Activated T-helper 1 cell treated with anti-CD3 and anti-CD28 coated beads, Interleukin-12 subunit alpha, Interleukin-12 subunit beta, Interleukin-2, Interleukin-4 antibody, amounts not matched to agents 30 ng/mL and 10 ng/mL and 1 ng/mL, durations not matched to agents 14 hours and 24 hours and 36 hours (primary cell): ENCODE results near the gene RASA2. TPM values are rescaled to one million over a fixed set of nuclear protein-coding genes. Genes with fewer than 3 reads are reported as not detected.
A peak's percentile ranks its signal among the peaks of the same experiment; 100 is the strongest.
"Not testable (repeated sequence)": the region's sequence is repeated elsewhere in the genome, so short reads cannot be mapped to it uniquely, and the experiment has no call there.

Experiments used
- DNase-seq: peaks from one replicate; pipeline ENCODE4 v3.0.0; 2021; ENCODE audit warnings: low spot score
- H3K27ac Mint-ChIP-seq: one replicate; pipeline ENCODE4 v1.8.0; 2021; ENCODE audit warnings: mild to moderate bottlenecking, mixed read lengths
- H3K27me3 Mint-ChIP-seq: one replicate; pipeline ENCODE4 v1.8.0; 2022; ENCODE audit warnings: mild to moderate bottlenecking, moderate library complexity, mixed read lengths; ENCODE audit not compliant: insufficient read depth
- H3K36me3 Mint-ChIP-seq: one replicate; pipeline ENCODE4 v1.8.0; 2021; ENCODE audit warnings: low read depth, mixed read lengths
- H3K4me1 Mint-ChIP-seq: one replicate; pipeline ENCODE4 v1.8.0; 2021; ENCODE audit warnings: low read depth, mixed read lengths
- H3K4me3 Mint-ChIP-seq: one replicate; pipeline ENCODE4 v1.8.0; 2021; ENCODE audit warnings: mild to moderate bottlenecking, moderate library complexity, mixed read lengths
- H3K9me3 Mint-ChIP-seq: one replicate; pipeline ENCODE4 v1.8.0; 2021; ENCODE audit warnings: mixed read lengths
- intact Hi-C: fragments of 100-400 bp; cut with micrococcal nuclease; formaldehyde crosslinking; loops from one replicate; pipeline ENCODE4 v1.15.1; 2024
- total RNA-seq: library from RNA; stranded (reverse); gene quantifications from 2 replicates; pipeline ENCODE4 v1.2.3, GENCODE V29; 2022

RASA2 gene
- total RNA-seq, 1 donor from 2014 or later, result 39.2 TPM

GRCh38 chr3:141529717-141530414, 43.0 kb downstream of the RASA2 start:
- H3K27me3 Mint-ChIP-seq, result no peaks in the 10 kb centered on the region
- H3K4me3 Mint-ChIP-seq, result peak overlapping the region; percentile 27
- peak overlapping the region; percentile 77 for H3K27ac Mint-ChIP-seq
- intact Hi-C loops, result loop anchor here (1.0 to 2.0 kb wide), 5 partner anchors 12 to 43 kb away; partner anchors contain the start of gene RASA2
- peaks cover 7% of the 10 kb centered on the region for H3K9me3 Mint-ChIP-seq
- peaks cover 29% of the 10 kb centered on the region for H3K36me3 Mint-ChIP-seq
- DNase-seq, result no peak
- H3K4me1 Mint-ChIP-seq, result peaks cover 59% of the 10 kb centered on the region

GRCh38 chr3:141530415-141530768, 43.6 kb downstream of the RASA2 start:
- intact Hi-C loops, result loop anchor here (1.0 kb wide), 4 partner anchors 12 to 43 kb away; partner anchors contain the start of gene RASA2
- Mint-ChIP-seq H3K4me1 (peaks cover 59% of the 10 kb centered on the region), H3K27ac (peak overlapping the region; percentile 77), H3K9me3 (peaks cover 10% of the 10 kb centered on the region), H3K36me3 (peaks cover 29% of the 10 kb centered on the region), H3K27me3 (no peaks in the 10 kb centered on the region), H3K4me3 (peak overlapping the region; percentile 27)
- no peak for DNase-seq

GRCh38 chr3:141532609-141533008, 45.8 kb downstream of the RASA2 start:
- no peak for DNase-seq
- H3K4me1 Mint-ChIP-seq, result peaks cover 41% of the 10 kb centered on the region
- peaks cover 12% of the 10 kb centered on the region for H3K9me3 Mint-ChIP-seq
- intact Hi-C loops, result no loop called here
- peaks cover 39% of the 10 kb centered on the region for H3K36me3 Mint-ChIP-seq
- H3K27me3 Mint-ChIP-seq, result no peaks in the 10 kb centered on the region
- no peak overlapping the region for H3K27ac Mint-ChIP-seq
- H3K4me3 Mint-ChIP-seq, result no peak overlapping the region

- Mint-ChIP-seq H3K4me1 (peaks cover 21% of the 10 kb centered on the region), H3K36me3 (peaks cover 55% of the 10 kb centered on the region), H3K9me3 (peaks cover 12% of the 10 kb centered on the region)
- H3K27me3 Mint-ChIP-seq, intact Hi-C loops, H3K27ac Mint-ChIP-seq, DNase-seq, H3K4me3 Mint-ChIP-seq: not testable (repeated sequence)
Observed at GRCh38 chr3:141536017-141536416, 49.2 kb downstream of the RASA2 start.

- no peak for DNase-seq
- intact Hi-C loops, result no loop called here
- Mint-ChIP-seq H3K9me3 (peaks cover 12% of the 10 kb centered on the region), H3K27me3 (no peaks in the 10 kb centered on the region), H3K4me3 (no peak overlapping the region), H3K4me1 (peaks cover 25% of the 10 kb centered on the region), H3K36me3 (peaks cover 57% of the 10 kb centered on the region), H3K27ac (no peak overlapping the region)
Observed at GRCh38 chr3:141537856-141538255, 51.0 kb downstream of the RASA2 start.

GRCh38 chr3:141538568-141539240, 51.9 kb downstream of the RASA2 start:
- peaks cover 18% of the 10 kb centered on the region for H3K9me3 Mint-ChIP-seq
- no peaks in the 10 kb centered on the region for H3K27me3 Mint-ChIP-seq
- H3K4me1 Mint-ChIP-seq, result peaks cover 26% of the 10 kb centered on the region
- peaks cover 59% of the 10 kb centered on the region for H3K36me3 Mint-ChIP-seq
- DNase-seq, result no peak
- H3K4me3 Mint-ChIP-seq, result no peak overlapping the region
- intact Hi-C loops, result no loop called here
- no peak overlapping the region for H3K27ac Mint-ChIP-seq

GRCh38 chr3:141539431-141540187, 52.8 kb downstream of the RASA2 start:
- Mint-ChIP-seq H3K27me3 (no peaks in the 10 kb centered on the region), H3K36me3 (peaks cover 61% of the 10 kb centered on the region), H3K4me1 (peaks cover 28% of the 10 kb centered on the region), H3K4me3 (no peak overlapping the region), H3K27ac (no peak overlapping the region), H3K9me3 (peaks cover 17% of the 10 kb centered on the region)
- intact Hi-C loops, result loop anchor here (5.0 to 10.0 kb wide), 2 partner anchors 338 to 1625 kb away; partner anchors contain the start of gene ATP1B3
- no peak for DNase-seq

- Mint-ChIP-seq H3K4me1 (peaks cover 36% of the 10 kb centered on the region), H3K27me3 (no peaks in the 10 kb centered on the region), H3K27ac (no peak overlapping the region), H3K9me3 (peaks cover 20% of the 10 kb centered on the region), H3K36me3 (peaks cover 63% of the 10 kb centered on the region), H3K4me3 (no peak overlapping the region)
- DNase-seq, result no peak
- intact Hi-C loops, result loop anchor here (5.0 to 10.0 kb wide), 2 partner anchors 337 to 1624 kb away; partner anchors contain the start of gene ATP1B3
Observed at GRCh38 chr3:141540531-141540930, 53.7 kb downstream of the RASA2 start.

- peaks cover 66% of the 10 kb centered on the region for H3K36me3 Mint-ChIP-seq
Observed at GRCh38 chr3:141542202-141542969, 55.6 kb downstream of the RASA2 start.

GRCh38 chr3:141542989-141543388, 56.2 kb downstream of the RASA2 start:
- H3K4me1 Mint-ChIP-seq, result peaks cover 46% of the 10 kb centered on the region
- no peak overlapping the region for H3K4me3 Mint-ChIP-seq
- peak overlapping the region; percentile 76 for H3K27ac Mint-ChIP-seq
- peaks cover 39% of the 10 kb centered on the region for H3K9me3 Mint-ChIP-seq
- intact Hi-C loops, result loop anchor here (1.0 to 10.0 kb wide), 6 partner anchors 9 to 1622 kb away; partner anchors contain the start of genes ATP1B3 and RASA2
- no peak for DNase-seq
- H3K36me3 Mint-ChIP-seq, result peaks cover 70% of the 10 kb centered on the region
- no peaks in the 10 kb centered on the region for H3K27me3 Mint-ChIP-seq

More at GRCh38 chr3:141542202-141542969, 55.6 kb downstream of the RASA2 start:
- H3K27me3 Mint-ChIP-seq, result no peaks in the 10 kb centered on the region
- H3K4me3 Mint-ChIP-seq, result no peak overlapping the region
- H3K9me3 Mint-ChIP-seq, result peaks cover 33% of the 10 kb centered on the region
- H3K27ac Mint-ChIP-seq, result peak overlapping the region; percentile 76
- DNase-seq, result no peak
- peaks cover 40% of the 10 kb centered on the region for H3K4me1 Mint-ChIP-seq
- intact Hi-C loops, result loop anchor here (1.0 to 10.0 kb wide), 6 partner anchors 10 to 1622 kb away; partner anchors contain the start of genes ATP1B3 and RASA2

GRCh38 chr3:141544697-141545096, 57.9 kb downstream of the RASA2 start:
- Mint-ChIP-seq H3K4me1 (peaks cover 60% of the 10 kb centered on the region), H3K27me3 (no peaks in the 10 kb centered on the region), H3K36me3 (peaks cover 79% of the 10 kb centered on the region), H3K9me3 (peaks cover 41% of the 10 kb centered on the region), H3K27ac (peak overlapping the region; percentile 81), H3K4me3 (peak overlapping the region; percentile 67)
- peak; percentile 6 for DNase-seq
- intact Hi-C loops, result loop anchor here (5.0 to 10.0 kb wide), 2 partner anchors 333 to 1620 kb away; partner anchors contain the start of gene ATP1B3

- no peak overlapping the region for H3K4me3 Mint-ChIP-seq
- no peak overlapping the region for H3K27ac Mint-ChIP-seq
- peaks cover 77% of the 10 kb centered on the region for H3K36me3 Mint-ChIP-seq
- no peaks in the 10 kb centered on the region for H3K27me3 Mint-ChIP-seq
- H3K4me1 Mint-ChIP-seq, result peaks cover 67% of the 10 kb centered on the region
- peaks cover 44% of the 10 kb centered on the region for H3K9me3 Mint-ChIP-seq
- no peak for DNase-seq
- intact Hi-C loops, result loop anchor here (10.0 kb wide), 1 partner anchor 1619 kb away; no protein-coding TSS in a partner anchor
Observed at GRCh38 chr3:141546081-141546480, 59.3 kb downstream of the RASA2 start.
